ENCODE measurements around the gene FTCD. TPM values are rescaled to one million over a fixed set of nuclear protein-coding genes. Genes with fewer than 3 reads are reported as not detected.
"Not testable (repeated sequence)": the region's sequence is repeated elsewhere in the genome, so short reads cannot be mapped to it uniquely, and the experiment has no call there.

The FTCD gene
- total and polyA plus RNA-seq, 9 donors = 0.47 to 3.4 (median 1.1) TPM

GRCh38 chr21:46145840-46146691, 9.3 kb downstream of the FTCD start:
- Histone ChIP-seq H3K4me1 (ENCODE audit: control insufficient read depth, insufficient read depth, low read length) (peaks cover 11% of the 10 kb centered on the region), H3K4me3 (ENCODE audit: low read length) (no peak overlapping the region), H3K36me3 (ENCODE audit: control insufficient read depth, insufficient read depth, low read length) (no peaks in the 10 kb centered on the region), H3K27ac (ENCODE audit: low read length) (no peak overlapping the region), H3K27me3 (ENCODE audit: control insufficient read depth, insufficient read depth, low read length) (peaks cover 11% of the 10 kb centered on the region), H3K9me3 (replicated peaks; ENCODE audit: control insufficient read depth, low read depth, low read length) (no peaks in the 10 kb centered on the region)
- DNase-seq = no peak
- WGBS (ENCODE audit: insufficient coverage) = 83% methylated on average over 60 of the region's 60 CpGs

GRCh38 chr21:46145159-46145839, 10.1 kb downstream of the FTCD start:
- no peak for DNase-seq
- H3K4me3 ChIP-seq (ENCODE audit: low read length) = no peak overlapping the region
- 95% methylated on average over 28 of the region's 51 CpGs for WGBS (ENCODE audit: insufficient coverage)
- no peaks in the 10 kb centered on the region for H3K36me3 ChIP-seq (ENCODE audit: control insufficient read depth, insufficient read depth, low read length)
- H3K27me3 ChIP-seq (ENCODE audit: control insufficient read depth, insufficient read depth, low read length) = peaks cover 15% of the 10 kb centered on the region
- H3K9me3 ChIP-seq (replicated peaks; ENCODE audit: control insufficient read depth, low read depth, low read length) = no peaks in the 10 kb centered on the region
- no peak overlapping the region for H3K27ac ChIP-seq (ENCODE audit: low read length)
- H3K4me1 ChIP-seq (ENCODE audit: control insufficient read depth, insufficient read depth, low read length) = peaks cover 9% of the 10 kb centered on the region

DNA sequence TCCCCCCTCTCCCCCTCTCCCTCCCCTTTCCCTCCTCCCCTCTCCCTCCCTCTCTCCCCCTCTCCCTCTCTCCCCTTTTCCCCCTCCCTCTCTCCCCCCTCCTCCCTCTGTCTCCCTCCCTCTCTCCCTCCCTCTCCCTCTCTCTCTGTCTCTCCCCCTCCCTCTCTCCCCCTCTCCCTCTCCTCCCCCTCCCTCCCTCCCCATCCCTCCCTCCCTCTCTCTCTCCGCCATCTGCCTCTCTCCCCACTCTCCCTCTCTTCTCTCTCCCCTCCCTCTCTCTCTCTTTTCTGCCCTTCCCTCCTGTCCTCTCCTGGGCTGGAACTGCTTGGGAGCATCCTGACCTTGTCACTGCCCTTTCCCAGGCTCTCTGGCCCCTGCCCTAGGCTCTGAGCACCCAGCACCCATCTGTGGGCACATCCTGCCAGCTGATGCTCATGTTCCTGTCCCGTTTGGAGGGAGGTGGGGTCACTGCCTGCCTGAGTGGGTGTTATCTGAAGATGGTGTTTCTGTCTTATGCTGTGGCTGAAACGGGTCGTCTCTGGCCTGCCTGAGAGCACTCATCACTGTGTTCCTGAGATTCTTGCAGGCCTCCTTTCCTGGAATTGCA, 10.8 kb downstream of the FTCD start:
- H3K4me1 ChIP-seq (ENCODE audit: control insufficient read depth, insufficient read depth, low read length) = peaks cover 6% of the 10 kb centered on the region
- 19% methylated on average over 3 of the region's 4 CpGs for WGBS (ENCODE audit: insufficient coverage)
- no peak for DNase-seq
- H3K27ac ChIP-seq (ENCODE audit: low read length) = no peak overlapping the region
- H3K4me3 ChIP-seq (ENCODE audit: low read length) = no peak overlapping the region
- H3K9me3 ChIP-seq (replicated peaks; ENCODE audit: control insufficient read depth, low read depth, low read length) = no peaks in the 10 kb centered on the region
- peaks cover 22% of the 10 kb centered on the region for H3K27me3 ChIP-seq (ENCODE audit: control insufficient read depth, insufficient read depth, low read length)
- no peaks in the 10 kb centered on the region for H3K36me3 ChIP-seq (ENCODE audit: control insufficient read depth, insufficient read depth, low read length)

- no peak for DNase-seq
- H3K4me3 ChIP-seq (ENCODE audit: low read length) = no peak overlapping the region
- WGBS (ENCODE audit: insufficient coverage) = 88% methylated on average over 18 of the region's 21 CpGs
These were observed 12.6 kb downstream of the FTCD start for GRCh38 chr21:46142582-46143473.

GRCh38 chr21:46141767-46142581, 13.4 kb downstream of the FTCD start:
- Histone ChIP-seq H3K4me3 (ENCODE audit: low read length) (no peak overlapping the region), H3K27me3 (ENCODE audit: control insufficient read depth, insufficient read depth, low read length) (peaks cover 23% of the 10 kb centered on the region), H3K36me3 (ENCODE audit: control insufficient read depth, insufficient read depth, low read length) (no peaks in the 10 kb centered on the region), H3K27ac (ENCODE audit: low read length) (no peak overlapping the region), H3K4me1 (ENCODE audit: control insufficient read depth, insufficient read depth, low read length) (peaks cover 6% of the 10 kb centered on the region), H3K9me3 (replicated peaks; ENCODE audit: control insufficient read depth, low read depth, low read length) (no peaks in the 10 kb centered on the region)
- WGBS (ENCODE audit: insufficient coverage) = 82% methylated on average over 36 of the region's 45 CpGs
- no peak for DNase-seq

More at GRCh38 chr21:46142582-46143473, 12.6 kb downstream of the FTCD start:
- Histone ChIP-seq H3K9me3 (replicated peaks; ENCODE audit: control insufficient read depth, low read depth, low read length) (no peaks in the 10 kb centered on the region), H3K27me3 (ENCODE audit: control insufficient read depth, insufficient read depth, low read length) (peaks cover 23% of the 10 kb centered on the region), H3K27ac (ENCODE audit: low read length) (no peak overlapping the region), H3K36me3 (ENCODE audit: control insufficient read depth, insufficient read depth, low read length) (no peaks in the 10 kb centered on the region), H3K4me1 (ENCODE audit: control insufficient read depth, insufficient read depth, low read length) (peaks cover 6% of the 10 kb centered on the region)

- H3K9me3 ChIP-seq (replicated peaks; ENCODE audit: control insufficient read depth, low read depth, low read length); DNase-seq; H3K27ac ChIP-seq (ENCODE audit: low read length); H3K4me3 ChIP-seq (ENCODE audit: low read length); H3K36me3 ChIP-seq (ENCODE audit: control insufficient read depth, insufficient read depth, low read length): not testable (repeated sequence)
- 22% methylated on average over 27 of the region's 29 CpGs for WGBS (ENCODE audit: insufficient coverage)
- H3K27me3 ChIP-seq (ENCODE audit: control insufficient read depth, insufficient read depth, low read length) = peaks cover 23% of the 10 kb centered on the region
- peaks cover 13% of the 10 kb centered on the region for H3K4me1 ChIP-seq (ENCODE audit: control insufficient read depth, insufficient read depth, low read length)
These were observed 14.9 kb downstream of the FTCD start for GRCh38 chr21:46140352-46141003.

GRCh38 chr21:46139686-46140085, 15.7 kb downstream of the FTCD start:
- no peak for DNase-seq
- Histone ChIP-seq H3K36me3 (ENCODE audit: control insufficient read depth, insufficient read depth, low read length) (no peaks in the 10 kb centered on the region), H3K4me3 (ENCODE audit: low read length) (no peak overlapping the region), H3K27ac (ENCODE audit: low read length) (no peak overlapping the region), H3K4me1 (ENCODE audit: control insufficient read depth, insufficient read depth, low read length) (peaks cover 13% of the 10 kb centered on the region), H3K27me3 (ENCODE audit: control insufficient read depth, insufficient read depth, low read length) (peaks cover 25% of the 10 kb centered on the region), H3K9me3 (replicated peaks; ENCODE audit: control insufficient read depth, low read depth, low read length) (no peaks in the 10 kb centered on the region)
- 90% methylated on average over 4 of the region's 15 CpGs for WGBS (ENCODE audit: insufficient coverage)

DNA sequence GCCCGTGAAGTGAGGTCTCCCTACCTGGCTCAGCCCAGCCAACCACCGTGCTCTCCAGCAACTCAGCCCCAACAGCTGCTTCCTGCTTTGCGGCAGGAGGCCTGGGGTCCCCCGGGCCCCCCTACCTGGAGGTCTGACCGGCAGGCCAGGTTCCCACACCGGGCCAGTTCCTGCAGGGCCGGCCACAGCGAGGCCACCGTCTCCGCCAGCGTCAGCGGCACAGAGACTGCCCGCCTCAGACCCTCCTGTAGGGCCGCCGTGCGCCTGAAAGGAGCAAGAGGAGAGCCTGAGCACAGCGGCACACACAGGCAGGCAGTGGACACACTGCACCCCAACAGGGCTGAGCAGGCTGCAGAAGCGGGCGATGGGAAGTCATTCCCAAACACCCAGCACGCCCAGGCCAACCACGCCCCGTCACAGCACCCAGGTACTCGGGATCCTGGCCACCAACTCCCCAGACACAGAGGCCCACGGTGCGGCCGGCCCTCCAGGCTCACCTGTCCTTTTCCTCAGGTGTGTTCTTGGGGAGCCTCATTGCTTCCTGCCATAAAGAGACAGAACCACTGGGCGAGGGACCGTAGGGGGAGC, 16.9 kb downstream of the FTCD start:
- 77% methylated on average over 21 of the region's 28 CpGs for WGBS (ENCODE audit: insufficient coverage)
- no peak overlapping the region for H3K27ac ChIP-seq (ENCODE audit: low read length)
- no peaks in the 10 kb centered on the region for H3K9me3 ChIP-seq (replicated peaks; ENCODE audit: control insufficient read depth, low read depth, low read length)
- peaks cover 6% of the 10 kb centered on the region for H3K4me1 ChIP-seq (ENCODE audit: control insufficient read depth, insufficient read depth, low read length)
- peaks cover 25% of the 10 kb centered on the region for H3K27me3 ChIP-seq (ENCODE audit: control insufficient read depth, insufficient read depth, low read length)
- H3K4me3 ChIP-seq (ENCODE audit: low read length) = no peak overlapping the region
- no peaks in the 10 kb centered on the region for H3K36me3 ChIP-seq (ENCODE audit: control insufficient read depth, insufficient read depth, low read length)
- DNase-seq = no peak
